ENCODE measurements around the gene CNOT6L.

Gene CNOT6L

DNA sequence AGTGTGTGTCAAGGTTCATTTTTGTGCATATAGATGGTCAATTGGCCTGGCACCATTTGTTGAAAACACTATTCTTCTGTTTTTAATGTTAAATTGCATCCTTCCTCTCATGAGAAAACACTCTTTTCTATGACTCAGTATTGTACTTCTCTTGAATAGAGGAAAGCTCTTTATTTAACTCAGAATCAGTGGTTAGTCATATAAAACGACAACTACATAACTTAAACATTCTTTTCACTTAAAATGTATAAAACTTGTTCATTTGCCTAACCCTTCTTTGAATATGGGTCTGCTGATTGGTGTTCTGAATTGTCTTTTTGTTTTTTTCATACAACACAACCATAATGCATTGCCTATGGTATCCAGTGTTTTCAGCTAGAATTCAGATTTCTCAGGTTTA, 26.2 kb upstream of the CNOT6L start:
- no peak overlapping the region for H3K4ac ChIP-seq (ENCODE audit: low read depth, low read length)

DNA sequence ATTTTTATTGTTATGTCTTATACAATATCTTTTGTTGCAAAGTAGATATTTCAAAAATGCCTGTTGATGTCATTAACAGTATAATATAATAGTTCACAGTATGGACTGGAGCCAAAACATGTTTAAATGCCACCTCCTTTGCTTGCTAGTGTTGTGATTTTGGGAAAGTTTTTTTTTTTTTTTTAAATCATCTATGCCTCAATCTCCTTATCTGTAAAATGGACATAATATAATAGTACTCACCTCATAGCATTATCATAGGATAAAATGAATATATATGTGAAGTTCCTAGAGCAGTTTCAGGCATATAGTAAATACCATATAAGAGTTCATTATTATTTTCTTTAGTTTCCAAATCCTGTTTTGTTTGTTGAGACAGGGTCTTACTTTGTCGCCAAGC, 25.2 kb upstream of the CNOT6L start:
- no peak overlapping the region for H3K4me3 ChIP-seq (ENCODE audit: low read depth, low read length)
- no peak overlapping the region for H4K91ac ChIP-seq (ENCODE audit: low read depth, low read length)
- no peak overlapping the region for H3K14ac ChIP-seq (ENCODE audit: low read length)
- no peak overlapping the region for H2BK120ac ChIP-seq (ENCODE audit: insufficient read depth, low read length, poor library complexity)
- no CpG with 5 or more reads among the region's 1 CpG for WGBS (ENCODE audit: extremely low coverage, insufficient coverage, insufficient read length)
- H3K27me3 ChIP-seq (ENCODE audit: insufficient read depth, low read length): no peaks in the 10 kb centered on the region
- H3K79me1 ChIP-seq (ENCODE audit: low read length): no peaks in the 10 kb centered on the region
- DNase-seq: no peak
- no peak overlapping the region for H2AK5ac ChIP-seq (ENCODE audit: low read length)
- H3K9me3 ChIP-seq (ENCODE audit: insufficient read depth, low read depth, low read length): no peaks in the 10 kb centered on the region
- H3K4ac ChIP-seq (ENCODE audit: low read depth, low read length): no peak overlapping the region
- no peaks in the 10 kb centered on the region for H3K36me3 ChIP-seq (ENCODE audit: control insufficient read depth in 1 of 2, insufficient read depth in 2 of 2, low read length in 2 of 2)
- H3K23ac ChIP-seq (ENCODE audit: low read length): no peak overlapping the region
- no peak overlapping the region for H2BK12ac ChIP-seq (ENCODE audit: low read length)
- no peaks in the 10 kb centered on the region for H3K79me2 ChIP-seq (ENCODE audit: control insufficient read depth, insufficient read depth, low read length, poor library complexity)
- no peak overlapping the region for H3K4me2 ChIP-seq (ENCODE audit: low read length)
- no peaks in the 10 kb centered on the region for H3K4me1 ChIP-seq (ENCODE audit: control insufficient read depth in 1 of 2, insufficient read depth in 2 of 2, low read length in 2 of 2)
- H4K12ac ChIP-seq (ENCODE audit: low read depth, low read length): no peak overlapping the region
- no peak overlapping the region for H2AFZ ChIP-seq (ENCODE audit: insufficient read depth, low read length, poor library complexity)
- H3K9ac ChIP-seq (ENCODE audit: low read length): no peak overlapping the region
- no peak overlapping the region for H4K8ac ChIP-seq (ENCODE audit: low read depth, low read length)
- no peak overlapping the region for H2BK5ac ChIP-seq (ENCODE audit: low read depth, low read length, poor library complexity)
- no peak overlapping the region for H3K18ac ChIP-seq (ENCODE audit: low read length)
- H3K27ac ChIP-seq (ENCODE audit: low read depth, low read length): no peak overlapping the region

More for the DNA sequence above, 26.2 kb upstream of the CNOT6L start:
- Histone ChIP-seq H3K18ac (ENCODE audit: low read length) (no peak overlapping the region), H3K9me3 (ENCODE audit: insufficient read depth, low read depth, low read length) (no peaks in the 10 kb centered on the region), H2BK120ac (ENCODE audit: insufficient read depth, low read length, poor library complexity) (no peak overlapping the region), H3K4me3 (ENCODE audit: low read depth, low read length) (no peak overlapping the region), H4K8ac (ENCODE audit: low read depth, low read length) (no peak overlapping the region), H4K12ac (ENCODE audit: low read depth, low read length) (no peak overlapping the region), H3K9ac (ENCODE audit: low read length) (no peak overlapping the region), H3K14ac (ENCODE audit: low read length) (no peak overlapping the region), H2BK5ac (ENCODE audit: low read depth, low read length, poor library complexity) (no peak overlapping the region), H3K4me2 (ENCODE audit: low read length) (no peak overlapping the region), H3K4me1 (ENCODE audit: control insufficient read depth in 1 of 2, insufficient read depth in 2 of 2, low read length in 2 of 2) (no peaks in the 10 kb centered on the region), H2BK12ac (ENCODE audit: low read length) (no peak overlapping the region), H3K23ac (ENCODE audit: low read length) (no peak overlapping the region), H2AK5ac (ENCODE audit: low read length) (no peak overlapping the region), H3K79me1 (ENCODE audit: low read length) (no peaks in the 10 kb centered on the region), H4K91ac (ENCODE audit: low read depth, low read length) (no peak overlapping the region), H3K79me2 (ENCODE audit: control insufficient read depth, insufficient read depth, low read length, poor library complexity) (no peaks in the 10 kb centered on the region), H3K27me3 (ENCODE audit: insufficient read depth, low read length) (no peaks in the 10 kb centered on the region), H3K36me3 (ENCODE audit: control insufficient read depth in 1 of 2, insufficient read depth in 2 of 2, low read length in 2 of 2) (no peaks in the 10 kb centered on the region), H2AFZ (ENCODE audit: insufficient read depth, low read length, poor library complexity) (no peak overlapping the region), H3K27ac (ENCODE audit: low read depth, low read length) (no peak overlapping the region)
- no peak for DNase-seq
- no CpG with 5 or more reads among the region's 1 CpG for WGBS (ENCODE audit: extremely low coverage, insufficient coverage, insufficient read length)

DNA sequence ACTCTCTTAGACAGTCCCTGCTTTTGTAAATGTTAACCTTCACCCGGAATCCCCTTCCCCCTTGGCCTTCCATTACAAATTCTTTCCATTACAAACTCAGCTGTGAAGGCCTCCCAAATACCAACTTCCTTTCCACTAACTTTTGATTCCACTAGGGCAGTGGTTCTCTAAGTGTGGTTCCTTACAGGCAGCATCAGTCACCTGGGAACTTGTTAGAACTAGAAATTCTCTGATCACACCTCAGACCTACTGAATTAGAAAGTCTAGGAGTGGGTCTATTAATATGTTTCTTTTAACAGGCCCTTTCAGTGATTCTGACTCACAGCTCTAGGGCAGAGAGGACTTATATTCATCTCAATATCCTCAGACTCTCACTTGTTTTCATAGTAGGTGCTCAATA, 24.5 kb upstream of the CNOT6L start:
- no peak overlapping the region for H4K12ac ChIP-seq (ENCODE audit: low read depth, low read length)
- no peak overlapping the region for H3K27ac ChIP-seq (ENCODE audit: low read depth, low read length)
- H3K18ac ChIP-seq (ENCODE audit: low read length): no peak overlapping the region
- no peak overlapping the region for H3K4me3 ChIP-seq (ENCODE audit: low read depth, low read length)
- no peak overlapping the region for H3K14ac ChIP-seq (ENCODE audit: low read length)
- no peaks in the 10 kb centered on the region for H3K4me1 ChIP-seq (ENCODE audit: control insufficient read depth in 1 of 2, insufficient read depth in 2 of 2, low read length in 2 of 2)
- no peak overlapping the region for H3K4ac ChIP-seq (ENCODE audit: low read depth, low read length)
- no peak overlapping the region for H2AK5ac ChIP-seq (ENCODE audit: low read length)
- H2AFZ ChIP-seq (ENCODE audit: insufficient read depth, low read length, poor library complexity): no peak overlapping the region
- H4K91ac ChIP-seq (ENCODE audit: low read depth, low read length): no peak overlapping the region
- H3K4me2 ChIP-seq (ENCODE audit: low read length): no peak overlapping the region
- H3K36me3 ChIP-seq (ENCODE audit: control insufficient read depth in 1 of 2, insufficient read depth in 2 of 2, low read length in 2 of 2): no peaks in the 10 kb centered on the region
- H2BK12ac ChIP-seq (ENCODE audit: low read length): no peak overlapping the region
- WGBS (ENCODE audit: extremely low coverage, insufficient coverage, insufficient read length): no CpG with 5 or more reads among the region's 1 CpG
- H3K79me2 ChIP-seq (ENCODE audit: control insufficient read depth, insufficient read depth, low read length, poor library complexity): no peaks in the 10 kb centered on the region
- H3K27me3 ChIP-seq (ENCODE audit: insufficient read depth, low read length): no peaks in the 10 kb centered on the region
- no peaks in the 10 kb centered on the region for H3K79me1 ChIP-seq (ENCODE audit: low read length)
- H3K9ac ChIP-seq (ENCODE audit: low read length): no peak overlapping the region
- no peak overlapping the region for H2BK5ac ChIP-seq (ENCODE audit: low read depth, low read length, poor library complexity)
- H4K8ac ChIP-seq (ENCODE audit: low read depth, low read length): no peak overlapping the region
- DNase-seq: no peak
- H3K9me3 ChIP-seq (ENCODE audit: insufficient read depth, low read depth, low read length): no peaks in the 10 kb centered on the region
- H3K23ac ChIP-seq (ENCODE audit: low read length): no peak overlapping the region
- H2BK120ac ChIP-seq (ENCODE audit: insufficient read depth, low read length, poor library complexity): no peak overlapping the region

DNA sequence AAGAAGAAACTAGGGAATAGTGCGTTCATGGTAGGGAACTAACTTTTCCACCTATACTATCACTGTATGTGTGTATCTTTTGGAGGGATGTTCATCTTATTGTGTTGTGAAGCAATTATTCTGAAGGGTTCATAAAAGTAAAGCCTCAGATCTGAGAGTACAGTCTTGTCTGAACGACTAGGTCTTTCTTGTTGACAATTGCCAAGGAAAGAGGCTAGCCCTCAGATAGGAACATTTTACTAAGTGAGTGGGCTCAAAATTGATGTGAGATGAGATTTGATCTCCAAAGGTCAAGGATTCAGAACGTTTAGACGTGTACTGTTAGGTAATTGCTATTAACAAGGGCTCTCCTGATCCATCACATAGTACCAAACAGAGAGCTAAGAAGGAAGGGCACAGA, 15.2 kb upstream of the CNOT6L start:
- Histone ChIP-seq H3K79me1 (ENCODE audit: low read length) (no peaks in the 10 kb centered on the region), H3K4me3 (ENCODE audit: low read depth, low read length) (no peak overlapping the region), H2AK5ac (ENCODE audit: low read length) (no peak overlapping the region), H4K8ac (ENCODE audit: low read depth, low read length) (no peak overlapping the region), H3K36me3 (ENCODE audit: control insufficient read depth in 1 of 2, insufficient read depth in 2 of 2, low read length in 2 of 2) (no peaks in the 10 kb centered on the region), H3K27ac (ENCODE audit: low read depth, low read length) (no peak overlapping the region), H4K91ac (ENCODE audit: low read depth, low read length) (no peak overlapping the region), H3K23ac (ENCODE audit: low read length) (no peak overlapping the region), H3K18ac (ENCODE audit: low read length) (no peak overlapping the region), H2BK12ac (ENCODE audit: low read length) (no peak overlapping the region), H3K4me2 (ENCODE audit: low read length) (no peak overlapping the region), H3K4me1 (ENCODE audit: control insufficient read depth in 1 of 2, insufficient read depth in 2 of 2, low read length in 2 of 2) (no peaks in the 10 kb centered on the region), H2AFZ (ENCODE audit: insufficient read depth, low read length, poor library complexity) (no peak overlapping the region), H3K79me2 (ENCODE audit: control insufficient read depth, insufficient read depth, low read length, poor library complexity) (no peaks in the 10 kb centered on the region), H2BK120ac (ENCODE audit: insufficient read depth, low read length, poor library complexity) (no peak overlapping the region), H2BK5ac (ENCODE audit: low read depth, low read length, poor library complexity) (no peak overlapping the region), H4K12ac (ENCODE audit: low read depth, low read length) (no peak overlapping the region), H3K27me3 (ENCODE audit: insufficient read depth, low read length) (no peaks in the 10 kb centered on the region), H3K9ac (ENCODE audit: low read length) (no peak overlapping the region), H3K4ac (ENCODE audit: low read depth, low read length) (no peak overlapping the region), H3K14ac (ENCODE audit: low read length) (no peak overlapping the region), H3K9me3 (ENCODE audit: insufficient read depth, low read depth, low read length) (no peaks in the 10 kb centered on the region)
- WGBS (ENCODE audit: extremely low coverage, insufficient coverage, insufficient read length): no CpG with 5 or more reads among the region's 4 CpGs
- DNase-seq: no peak
